RPMI7951 (cell line): ENCODE measurements around the gene RAB30. TPM values are rescaled to one million over a fixed set of nuclear protein-coding genes. Genes with fewer than 3 reads are reported as not detected.

Experiments used
- DNase-seq: peaks from one replicate; pipeline ENCODE4 v3.0.0-alpha.2; 2012; ENCODE audit warnings: low read depth
- total RNA-seq: library from RNA; depleted of rRNA; stranded (reverse); fragments of >200 nt; shearing (Covaris generic); gene quantifications from 2 replicates; pipeline ENCODE4 v1.2.3, GENCODE V29; 2014

The RAB30 gene
- total RNA-seq, 1 experiment from 2014 or later = 16.0 TPM

DNA sequence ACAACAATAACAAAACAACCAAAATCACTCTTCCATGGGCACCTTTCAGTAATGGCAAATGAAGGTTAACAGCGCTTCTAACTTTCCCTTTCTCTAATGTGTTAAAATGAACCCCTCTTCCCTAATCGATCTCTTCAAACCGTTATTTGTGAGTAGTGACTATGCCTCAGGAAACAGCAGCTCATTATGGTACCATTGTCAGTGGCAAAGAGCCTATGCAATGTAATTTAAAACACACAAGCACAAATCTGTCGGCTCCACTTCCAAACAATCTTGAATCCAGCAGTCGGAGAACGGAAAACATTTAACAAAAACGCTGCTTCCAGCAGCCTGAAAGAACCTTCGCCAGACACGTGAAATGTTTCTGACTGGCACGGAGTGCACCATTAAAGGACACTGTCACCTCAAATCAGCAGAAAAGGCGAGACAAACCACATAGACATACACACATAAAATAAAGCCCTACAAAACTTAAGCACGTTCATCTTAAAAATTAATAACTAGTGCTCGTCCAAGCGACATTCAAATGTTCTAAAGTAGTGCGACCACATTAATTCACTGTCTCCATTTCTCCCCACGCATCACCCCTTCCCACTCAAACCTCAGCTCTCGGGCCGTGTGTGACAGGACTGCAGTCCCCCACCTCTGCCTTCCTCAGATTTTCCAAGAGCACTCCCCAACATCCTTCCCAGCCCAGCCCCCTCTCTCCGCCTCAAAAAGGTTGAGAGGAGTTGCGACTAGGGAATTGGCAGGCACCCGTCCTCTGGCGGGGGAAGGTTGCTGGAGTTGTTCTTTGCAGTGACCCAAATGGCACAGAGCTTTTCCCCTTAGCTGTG, 748 bp downstream of the RAB30 start:
- DNase-seq = peak; percentile 18

DNA sequence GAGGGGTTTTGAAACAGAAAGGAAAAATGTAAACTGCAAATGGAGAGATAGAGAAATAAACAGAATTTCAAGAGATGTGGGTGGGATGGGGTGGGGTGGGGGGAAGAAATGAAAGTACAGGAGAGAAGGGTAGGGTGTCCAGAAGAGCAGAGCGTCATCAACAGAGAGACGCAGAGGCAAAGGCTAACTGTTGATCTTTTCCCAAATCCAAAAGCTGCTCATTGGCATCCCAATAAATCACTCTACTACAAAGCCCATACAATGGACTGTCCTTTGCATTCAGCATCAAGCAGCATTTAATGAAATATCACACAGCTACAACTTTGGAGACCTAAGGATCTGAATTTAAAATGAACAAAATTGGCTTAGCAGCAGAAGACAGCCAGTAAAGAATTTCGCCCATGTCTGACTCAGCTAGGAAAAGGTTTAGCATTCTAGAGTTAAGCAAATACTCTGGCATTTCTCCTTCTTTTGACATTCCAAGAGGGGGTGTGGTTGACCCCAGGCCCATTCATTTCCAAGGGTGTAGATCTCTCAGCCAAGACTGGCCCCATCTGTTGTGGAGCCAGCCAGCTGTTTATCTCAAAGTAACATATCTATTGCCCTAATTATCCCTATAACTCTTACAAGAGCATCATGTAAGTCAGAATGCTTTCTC, 1.5 kb downstream of the RAB30 start:
- DNase-seq = peak; percentile 67

DNA sequence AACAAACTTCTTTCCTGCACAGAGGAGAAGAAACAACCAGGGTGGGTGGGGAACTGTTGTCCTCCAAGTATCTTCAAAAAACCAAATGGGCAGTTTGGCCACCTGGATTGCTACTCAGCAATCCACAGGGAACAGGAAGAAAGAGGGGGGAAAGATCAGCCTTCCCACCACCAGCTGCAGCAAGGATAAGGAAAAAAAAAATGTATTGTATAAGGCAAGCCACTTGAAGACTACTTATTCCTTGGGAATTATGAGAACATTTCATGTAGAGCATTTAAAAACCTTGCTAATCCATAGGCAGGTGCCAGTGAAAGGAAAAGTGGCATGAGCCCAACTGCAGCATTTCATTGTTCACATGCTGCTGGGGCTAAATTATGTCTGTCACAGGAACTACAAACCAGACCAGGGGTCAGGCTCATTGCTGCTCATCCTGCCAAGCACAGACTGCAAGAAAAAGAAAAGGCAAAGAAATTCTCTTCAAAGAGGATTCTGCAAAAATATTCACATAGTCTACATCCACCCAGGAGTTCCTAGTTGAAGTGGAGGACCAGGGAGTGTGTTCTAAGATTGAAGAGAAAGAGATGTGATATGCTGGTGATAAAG, 2.2 kb downstream of the RAB30 start:
- DNase-seq = no peak

DNA sequence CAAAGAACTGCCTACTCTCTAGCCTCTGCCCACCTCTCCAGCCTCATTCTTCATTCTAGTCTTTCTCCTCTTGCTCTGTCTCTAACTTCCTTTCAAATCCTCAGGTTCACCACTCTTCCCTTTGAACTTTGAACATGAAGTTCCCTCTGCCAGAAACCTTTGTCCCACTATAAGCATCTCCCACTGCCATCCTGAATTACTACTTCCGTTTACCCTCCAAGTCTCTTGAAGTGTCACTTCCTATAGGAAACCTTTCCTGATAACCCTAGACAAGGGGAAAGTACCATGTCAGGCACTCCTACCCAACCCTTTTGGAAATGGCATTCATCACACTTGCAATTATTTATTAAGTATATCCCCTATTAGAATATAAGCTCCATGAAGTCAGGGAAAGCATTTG, 3.1 kb downstream of the RAB30 start:
- DNase-seq = no peak

DNA sequence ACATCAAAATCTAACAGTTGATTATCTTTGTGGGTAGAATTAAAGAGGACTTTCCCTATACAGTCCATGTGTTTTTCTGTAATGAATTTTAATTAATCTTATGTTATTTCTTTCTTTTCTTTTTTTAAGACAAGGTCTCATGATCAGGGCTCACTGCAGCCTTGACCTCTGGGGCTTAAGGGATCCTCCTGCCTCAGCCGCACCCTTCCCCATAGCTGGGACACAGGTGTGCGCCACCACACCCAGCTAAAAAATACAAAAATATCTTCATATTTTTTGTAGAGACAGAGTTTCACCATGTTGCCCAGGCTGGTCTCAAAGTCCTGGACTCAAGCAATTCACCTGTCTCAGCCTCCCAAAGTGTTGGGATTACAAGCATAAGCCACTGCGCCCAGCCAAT, 7.7 kb downstream of the RAB30 start:
- DNase-seq = no peak

DNA sequence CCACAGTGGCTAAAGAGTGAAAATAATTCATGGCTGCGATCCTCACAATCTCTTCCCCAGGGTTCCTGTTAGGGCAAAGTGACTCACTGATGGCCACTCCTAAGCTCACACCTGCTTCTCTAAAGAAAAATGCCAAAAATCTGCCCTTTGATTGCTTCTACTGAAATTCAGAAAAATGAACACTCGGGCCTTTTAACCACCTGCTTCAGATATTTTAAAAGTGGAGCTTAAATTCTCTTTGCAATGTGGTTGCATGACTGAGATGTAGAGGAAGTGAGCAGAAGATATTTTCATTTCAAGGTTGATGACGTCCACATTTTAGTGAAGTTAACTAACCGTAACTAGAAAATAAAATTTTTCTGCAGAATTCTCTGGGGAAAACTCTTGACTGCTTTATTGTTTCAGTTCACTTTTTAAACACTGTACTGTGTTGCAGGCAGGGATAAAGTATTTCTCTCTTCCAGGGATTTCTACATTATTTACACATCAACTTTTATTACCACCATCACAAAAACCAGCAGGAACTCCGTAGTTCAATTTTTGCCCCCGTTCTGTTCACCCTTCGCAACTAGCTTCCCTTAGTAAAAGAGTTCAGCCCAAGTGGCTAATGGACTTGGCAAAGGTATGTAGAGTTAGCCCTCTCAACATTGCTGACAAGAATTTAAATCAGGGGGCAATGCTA, 8.5 kb downstream of the RAB30 start:
- DNase-seq = peak; percentile 37

DNA sequence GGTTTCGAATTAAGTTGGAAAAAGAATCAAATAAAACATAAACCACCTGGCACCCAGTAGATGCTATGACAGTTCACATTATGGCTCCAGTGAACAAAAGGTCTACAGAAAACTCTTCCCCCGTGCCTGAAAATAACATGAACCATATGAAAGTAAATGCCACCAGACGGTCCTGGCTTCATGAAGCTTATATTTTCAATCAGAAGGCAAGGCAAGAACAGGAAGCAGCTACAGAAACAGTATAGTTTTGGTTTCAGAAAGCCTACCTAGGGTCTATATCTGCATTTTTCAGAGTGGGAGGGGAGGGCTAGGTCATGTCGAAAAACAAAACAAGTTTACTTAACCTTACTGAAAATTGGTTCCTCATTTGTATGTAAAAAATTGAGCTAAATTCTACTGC, 9.8 kb downstream of the RAB30 start:
- DNase-seq = no peak

DNA sequence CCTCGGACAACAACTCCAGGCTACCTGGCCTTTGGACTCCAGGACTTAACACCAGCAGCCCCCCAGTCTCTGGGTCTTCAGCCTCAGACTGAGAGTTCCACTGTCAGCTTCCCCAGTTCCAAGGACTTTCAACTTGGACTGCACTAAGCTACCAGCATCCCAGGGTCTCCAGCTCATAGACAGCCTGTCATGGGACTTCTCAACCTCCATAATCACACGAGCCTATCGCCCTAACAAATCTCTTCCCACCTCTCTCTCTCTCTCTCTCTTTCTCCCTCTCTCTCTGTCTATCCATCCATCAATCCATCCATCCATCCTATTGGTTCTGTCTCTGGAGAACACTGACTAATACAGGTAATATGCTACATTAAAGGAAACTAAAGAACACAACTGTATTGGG, 10.7 kb downstream of the RAB30 start:
- DNase-seq = no peak

DNA sequence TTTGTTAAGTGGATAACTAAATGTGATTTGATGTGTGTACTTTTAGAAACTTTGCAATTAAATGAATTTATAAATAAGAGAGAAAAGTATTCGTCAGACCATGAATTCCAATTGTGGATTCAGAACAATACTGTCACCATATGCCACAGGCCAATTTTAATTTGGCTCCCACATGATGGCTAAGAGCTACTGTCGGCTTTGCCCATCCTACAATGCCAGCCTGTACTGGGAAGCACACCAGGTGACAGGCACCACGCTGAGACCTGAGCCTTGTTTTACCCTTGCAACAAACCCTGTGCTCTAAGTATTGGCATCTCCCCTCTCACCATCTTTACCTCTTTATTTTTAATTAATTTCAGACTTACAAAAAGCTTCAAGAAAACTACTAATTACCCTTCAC, 14.0 kb downstream of the RAB30 start:
- no peak for DNase-seq

DNA sequence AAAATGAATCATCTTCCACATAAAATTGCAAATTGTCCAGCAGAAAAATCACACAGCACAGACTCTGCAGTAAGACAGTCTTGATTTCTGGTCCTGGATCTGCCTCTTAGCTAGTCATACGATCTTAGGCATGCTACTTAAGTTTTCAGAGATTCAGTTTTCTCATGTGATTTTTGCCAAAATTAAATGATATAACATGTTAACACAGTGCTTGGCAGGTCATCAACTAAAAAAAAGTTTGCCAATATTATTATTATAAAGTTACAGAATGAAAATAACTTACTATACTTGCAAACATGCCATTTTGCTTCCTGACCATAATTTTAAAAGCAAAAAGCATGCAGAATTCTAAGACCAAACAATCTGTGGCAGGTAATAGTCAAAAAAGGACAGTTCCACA, 15.1 kb downstream of the RAB30 start:
- DNase-seq = no peak

DNA sequence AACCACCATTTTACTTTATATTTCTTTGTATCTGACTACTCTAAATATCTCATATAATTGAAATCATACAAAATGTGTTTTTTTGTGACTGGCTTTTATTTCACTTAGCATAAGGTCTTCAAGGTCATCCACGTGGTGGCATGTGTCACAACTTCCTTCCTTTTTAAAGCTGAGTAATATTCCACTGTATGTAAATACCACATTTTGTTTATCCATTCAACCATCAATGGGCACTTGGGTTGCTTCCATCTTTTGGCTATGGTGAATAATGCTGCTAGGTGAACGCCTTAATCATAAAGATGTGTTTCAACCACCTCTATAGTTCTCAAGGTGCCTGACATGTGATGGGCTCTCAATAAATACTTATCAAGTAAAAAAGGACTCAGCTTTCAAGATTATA, 15.5 kb downstream of the RAB30 start:
- DNase-seq = no peak

DNA sequence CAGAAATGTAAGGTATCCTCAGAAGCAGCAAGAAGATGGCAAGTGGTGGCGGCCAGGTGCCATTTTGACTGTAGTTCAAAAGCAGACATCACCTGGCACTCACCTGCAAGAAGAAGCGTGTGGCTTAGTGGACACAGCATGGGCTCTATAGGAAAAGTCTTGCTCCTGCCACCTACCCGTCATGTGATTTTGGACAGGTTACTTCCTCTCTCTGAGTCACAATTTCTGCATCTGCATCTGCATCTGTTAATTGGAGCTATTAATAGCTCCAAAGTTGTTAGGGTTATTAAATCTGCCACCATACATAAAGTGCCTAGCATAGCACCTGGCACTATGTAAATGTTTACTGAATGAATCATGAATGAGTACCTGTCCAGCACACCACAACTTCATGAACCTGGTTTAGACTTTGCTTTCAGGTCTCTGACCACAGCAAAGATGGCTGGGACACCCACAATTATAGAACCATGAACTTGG, 16.8 kb downstream of the RAB30 start:
- DNase-seq = no peak

DNA sequence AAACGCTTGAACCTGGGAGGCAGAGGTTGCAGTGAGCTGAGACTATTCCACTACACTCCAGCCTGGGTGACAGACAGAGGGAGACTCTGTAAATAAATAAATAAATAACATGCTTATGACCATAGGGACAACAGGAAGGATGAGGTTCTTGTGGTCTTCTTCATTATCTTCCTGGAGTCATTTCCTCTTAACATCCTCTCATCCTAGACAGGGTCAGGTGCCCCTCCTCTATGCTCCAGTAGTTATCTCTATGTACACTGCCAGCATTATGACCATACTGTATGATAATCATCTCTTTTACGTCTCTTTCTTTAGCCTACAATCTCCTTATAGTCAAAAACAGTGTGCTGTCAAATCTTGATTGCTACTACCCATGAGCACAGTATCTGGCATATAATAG, 17.7 kb downstream of the RAB30 start:
- DNase-seq = no peak

DNA sequence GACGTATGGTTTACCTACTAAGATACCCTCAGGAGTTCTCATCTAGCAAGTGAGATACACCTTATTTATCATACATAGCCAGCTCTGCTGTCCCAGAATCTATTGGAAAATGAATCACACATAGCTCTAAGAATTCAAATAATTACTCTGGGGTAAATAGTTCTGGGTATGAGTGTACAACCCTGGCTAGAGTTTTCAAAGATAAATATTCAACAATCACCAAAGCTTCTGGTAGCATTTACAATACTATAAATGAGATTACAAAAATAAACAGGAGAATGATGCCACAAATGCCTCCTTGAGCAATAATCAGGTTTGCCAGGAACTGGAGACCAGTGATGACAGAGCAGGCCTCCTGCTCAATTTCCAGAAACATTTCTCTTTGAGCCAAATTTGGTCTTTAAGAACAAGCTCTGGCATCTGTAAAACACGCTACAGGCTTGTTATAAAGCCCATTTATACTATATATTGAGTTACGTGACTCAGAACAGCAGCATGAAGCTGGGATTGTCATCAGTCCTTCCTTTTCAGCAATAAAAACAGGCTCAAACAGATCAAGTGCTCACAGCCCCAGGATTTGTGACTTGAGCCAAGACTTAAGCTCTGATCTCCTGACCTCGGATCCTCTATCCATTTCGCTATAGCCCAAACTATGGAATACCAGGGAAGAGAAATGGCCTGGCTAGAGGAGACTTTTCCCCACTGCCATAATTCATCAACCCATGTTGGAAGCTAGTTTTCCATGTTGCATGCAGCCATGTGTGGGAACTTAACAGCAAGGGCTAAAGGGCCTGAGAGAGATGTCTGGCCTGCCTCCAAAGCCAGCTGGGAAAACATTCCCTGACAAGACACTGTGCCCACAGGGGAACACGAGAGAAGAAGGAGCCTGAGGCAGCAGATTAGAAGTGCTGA, 19.7 kb downstream of the RAB30 start:
- peak; percentile 92 for DNase-seq

DNA sequence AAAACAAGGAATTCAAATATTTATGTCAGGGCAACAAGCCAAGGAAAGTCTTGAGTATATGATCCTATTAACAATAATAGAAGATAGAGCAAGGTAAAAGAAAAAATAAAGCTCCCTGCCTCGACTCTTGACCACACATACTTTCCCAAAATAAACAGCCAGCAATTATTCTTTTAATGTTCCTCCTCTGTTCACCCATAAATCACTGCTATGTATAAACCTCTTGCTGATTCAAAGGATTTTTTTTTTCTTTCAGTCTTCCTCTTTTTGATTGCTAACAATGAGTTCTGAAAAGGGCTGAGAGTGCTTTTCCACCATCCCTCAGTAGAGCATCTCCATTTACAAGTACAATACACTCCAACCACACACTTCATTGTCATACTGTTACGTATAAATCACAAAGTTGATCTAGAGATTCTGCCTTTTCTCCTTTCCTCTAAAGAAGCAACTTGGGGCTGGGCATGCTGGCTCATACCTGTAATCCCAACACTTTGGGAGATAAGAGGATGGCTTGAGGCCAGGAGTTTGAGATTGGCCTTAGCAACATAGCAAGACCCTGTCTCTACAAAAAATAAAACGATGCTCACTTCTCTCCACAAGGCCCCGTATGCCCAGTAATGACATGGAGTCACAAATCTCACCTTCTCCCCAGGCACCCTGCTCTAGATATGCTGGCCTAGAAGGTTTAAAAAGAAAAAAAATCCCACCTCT, 24.0 kb downstream of the RAB30 start:
- no peak for DNase-seq

DNA sequence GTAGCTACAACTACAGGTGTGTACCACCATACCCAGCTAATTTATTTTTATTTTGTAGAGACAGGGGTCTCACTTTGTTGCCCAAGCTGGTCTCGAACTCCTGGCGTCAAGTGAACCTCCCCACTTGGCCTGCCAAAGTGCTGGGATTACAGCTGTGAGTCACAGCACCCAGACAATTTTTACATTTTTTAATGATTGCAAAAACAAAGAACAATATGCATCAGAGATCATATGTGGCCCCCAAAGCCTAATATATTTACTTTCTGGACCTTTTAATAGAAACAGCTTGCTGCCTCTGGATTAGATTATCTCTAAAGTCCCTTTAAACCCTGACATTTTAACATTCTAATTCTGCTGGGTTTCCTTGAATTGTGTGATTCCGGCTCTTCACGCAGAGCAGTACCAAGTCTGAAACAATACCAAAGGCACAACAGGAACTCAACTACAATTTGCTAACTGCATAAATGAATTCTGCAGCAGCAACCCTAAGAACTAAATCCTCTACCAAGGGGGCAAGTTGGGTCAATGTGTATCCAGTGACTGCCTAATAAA, 25.0 kb downstream of the RAB30 start:
- DNase-seq = no peak

DNA sequence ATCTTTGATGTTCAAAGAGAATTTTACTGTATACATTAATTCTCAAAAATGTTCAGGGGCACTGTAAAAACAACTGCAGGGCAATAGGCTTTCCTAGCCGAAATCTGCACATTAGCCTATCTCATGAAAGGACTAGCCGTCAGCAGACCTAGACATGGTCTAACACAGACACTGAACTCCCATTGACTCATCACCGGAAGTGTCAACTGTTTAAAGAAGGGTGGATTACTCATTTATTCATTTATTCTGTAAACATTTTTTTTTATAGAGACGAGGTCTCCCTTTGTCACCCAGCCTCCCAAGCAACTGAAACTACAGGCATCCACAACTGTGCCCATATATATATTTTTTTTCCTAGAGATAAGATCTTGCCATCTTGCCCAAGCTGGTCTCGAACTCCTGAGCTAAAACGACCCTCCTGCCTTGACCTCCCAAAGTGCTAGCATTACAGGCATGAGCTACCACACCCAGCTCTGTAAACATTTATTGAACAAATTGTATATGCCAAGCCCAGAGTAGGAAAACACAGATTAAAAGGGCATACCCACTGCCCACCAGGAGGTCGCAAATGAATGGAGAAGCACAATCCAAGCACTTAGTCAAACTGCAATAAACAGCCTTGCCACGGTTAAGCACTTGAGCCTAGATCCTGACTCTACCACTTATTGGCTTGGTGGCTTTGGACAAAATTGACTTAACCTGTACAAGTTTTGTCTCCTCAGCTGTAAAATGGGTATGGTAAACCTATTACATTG, 26.6 kb downstream of the RAB30 start:
- DNase-seq = peak; percentile 89

DNA sequence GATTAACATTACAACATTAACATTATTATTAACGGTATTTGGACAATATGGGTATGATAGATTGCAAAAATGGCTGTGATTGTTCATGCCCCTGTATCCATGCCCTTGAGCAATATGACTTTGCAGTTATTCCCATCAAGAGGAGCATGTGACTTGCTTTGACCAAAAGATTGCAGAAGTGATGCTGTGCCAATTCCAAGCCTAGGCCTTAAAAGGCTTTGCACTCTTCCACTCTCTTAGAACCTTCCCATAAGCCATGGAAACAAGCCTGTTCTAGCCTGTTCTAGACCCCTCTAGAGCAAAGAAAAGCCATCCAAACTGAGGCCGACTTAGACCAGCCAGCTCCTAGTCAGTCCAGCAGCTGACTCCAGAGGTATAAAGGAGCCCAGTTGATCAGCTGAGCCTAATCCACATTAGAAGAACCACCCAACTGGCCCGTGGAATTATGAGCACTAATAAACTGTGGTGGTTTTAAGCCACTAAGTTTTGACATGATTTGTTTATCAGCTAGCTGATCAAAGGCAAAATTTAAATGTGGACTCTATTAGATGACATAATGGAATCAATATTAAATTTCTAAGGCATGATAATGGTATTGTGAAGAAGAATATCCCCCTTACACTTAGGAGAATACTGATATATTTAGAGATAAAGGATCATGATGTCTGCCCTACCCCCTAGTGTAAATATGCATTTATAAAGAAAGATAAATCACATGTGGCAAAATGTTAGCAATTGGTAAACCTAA, 28.6 kb downstream of the RAB30 start:
- peak; percentile 91 for DNase-seq

DNA sequence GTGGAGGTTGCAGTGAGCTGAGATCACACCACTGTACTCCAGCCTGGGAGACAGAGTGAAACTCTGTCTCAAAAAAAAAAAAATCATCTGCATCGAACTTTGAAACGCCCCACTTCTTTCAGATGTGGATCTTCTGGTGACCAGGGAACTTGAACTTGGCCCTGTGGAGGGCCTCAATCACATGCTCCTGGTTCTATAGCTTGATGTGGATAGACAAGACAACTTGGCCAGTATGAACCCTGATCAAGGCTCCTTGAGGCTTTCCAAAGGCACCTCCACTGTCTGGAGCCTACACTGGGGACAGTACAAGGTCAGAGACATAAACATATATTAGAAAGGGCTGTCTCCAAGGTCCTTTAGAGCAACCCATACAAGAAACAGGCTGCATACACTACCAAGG, 30.6 kb downstream of the RAB30 start:
- no peak for DNase-seq
